Lower leg skin (tissue), 4 donors: Measurements from ENCODE around the gene MRPS5. TPM values are rescaled to one million over a fixed set of nuclear protein-coding genes. Genes with fewer than 3 reads are reported as not detected.
"Not testable (repeated sequence)": the region's sequence is repeated elsewhere in the genome, so short reads cannot be mapped to it uniquely, and the experiment has no call there.

ENCODE experiments used
- DNase-seq, 2 donors: peaks; one replicate each; pipeline ENCODE4 v3.0.0-alpha.2; 2019; ENCODE audit warnings: low spot score in 2 of 2
- H3K4me3 ChIP-seq: fragments of 200-600 bp; sonication (generic); 2 replicates; pipeline ENCODE4 v1.5.1; 2017; ENCODE audit warnings: mild to moderate bottlenecking, low read depth; ENCODE audit not compliant: poor library complexity, severe bottlenecking
- CTCF ChIP-seq, 3 donors: fragments of 450-650 bp; IDR thresholded peaks; one replicate each; pipeline ENCODE4 v1.5.1; 2016; ENCODE audit warnings: antibody characterized with exemption in 3 of 3, mild to moderate bottlenecking in 3 of 3, moderate library complexity in 2 of 3
- POLR2A ChIP-seq, 2 donors: fragments of 450-650 bp; IDR thresholded peaks; one replicate each; pipeline ENCODE4 v1.6.1; 2016 to 2017; ENCODE audit warnings: antibody characterized with exemption in 2 of 2, mild to moderate bottlenecking in 1 of 2, moderate library complexity in 1 of 2
- WGBS, 2 donors: methylation state at CpG; one replicate each; pipeline ENCODE4 v1.1.5; 2018; 5-methylcytosine and 5-hydroxymethylcytosine counted together
- intact Hi-C: fragments of 100-400 bp; cut with DNase I; formaldehyde crosslinking; loops from one replicate; pipeline ENCODE4 v1.15.0; 2023; ENCODE audit warnings: low total_unique reads
- total RNA-seq, 4 donors: library from RNA; depleted of rRNA; stranded (reverse); fragments of >200 nt; gene quantifications; one replicate each; pipeline ENCODE4 v1.1.0, GENCODE V29; 2016

Gene MRPS5
- total RNA-seq, 4 donors from 2014 or later: 24.0 to 33.6 (median 29.4) TPM

- no peak for DNase-seq
- no peak overlapping the region for H3K4me3 ChIP-seq
- 92 to 96% methylated on average over 8 of the region's 8 CpGs for WGBS, 2 donors
- no peak for TF ChIP-seq CTCF (IDR thresholded peaks at IDR 0.05)
- intact Hi-C loops: no loop called here
Observed at GRCh38 chr2:95104606-95105005, 17.0 kb downstream of the MRPS5 start.

- no peak for TF ChIP-seq CTCF (IDR thresholded peaks at IDR 0.05)
- no peak for TF ChIP-seq POLR2A (IDR thresholded peaks at IDR 0.05)
- intact Hi-C loops: no loop called here
- H3K4me3 ChIP-seq: no peak overlapping the region
- 95 to 96% methylated on average over 2 of the region's 2 CpGs for WGBS, 2 donors
- DNase-seq: no peak
Observed at GRCh38 chr2:95099910-95100309, 21.7 kb downstream of the MRPS5 start.

- H3K4me3 ChIP-seq, DNase-seq, intact Hi-C loops: not testable (repeated sequence)
- 97 to 98% methylated on average over 5 of the region's 5 CpGs for WGBS, 2 donors
Observed at GRCh38 chr2:95098273-95098672, 23.3 kb downstream of the MRPS5 start.

GRCh38 chr2:95091885-95092555 lies 29.6 kb downstream of the MRPS5 start:
- no peak for DNase-seq
- WGBS, 2 donors: 90 to 94% methylated on average over 6 of the region's 6 CpGs
- TF ChIP-seq POLR2A (IDR thresholded peaks at IDR 0.05): no peak
- TF ChIP-seq CTCF (IDR thresholded peaks at IDR 0.05): no peak
- intact Hi-C loops: no loop called here
- H3K4me3 ChIP-seq: no peak overlapping the region

- intact Hi-C loops: no loop called here
- 74 to 93% methylated on average over 5 of the region's 5 CpGs for WGBS, 2 donors
- no peak for TF ChIP-seq CTCF (IDR thresholded peaks at IDR 0.05)
- no peak for TF ChIP-seq POLR2A (IDR thresholded peaks at IDR 0.05)
- no peak overlapping the region for H3K4me3 ChIP-seq
- DNase-seq: no peak
Observed at GRCh38 chr2:95087379-95087778, 34.2 kb downstream of the MRPS5 start.

- WGBS, 2 donors: 97 to 100% methylated on average over 1 of the region's 1 CpG
- no peak for TF ChIP-seq CTCF (IDR thresholded peaks at IDR 0.05)
- TF ChIP-seq POLR2A (IDR thresholded peaks at IDR 0.05): no peak
- no peak for DNase-seq
Observed at GRCh38 chr2:95086017-95086416, 35.6 kb downstream of the MRPS5 start.

More at GRCh38 chr2:95086017-95086416, 35.6 kb downstream of the MRPS5 start:
- intact Hi-C loops: no loop called here
- no peak overlapping the region for H3K4me3 ChIP-seq
